Measurements from ENCODE around the gene C11orf24. TPM values are rescaled to one million over a fixed set of nuclear protein-coding genes. Genes with fewer than 3 reads are reported as not detected.
A peak's percentile ranks its signal among the peaks of the same experiment; 100 is the strongest.

Gene C11orf24
- total and polyA plus RNA-seq, 10 of the 15 experiments (the other 5 are each of a cell fraction or from before 2014, with no cell fraction given) = 4.3 to 104 (median 41.4) TPM

- BruUV-seq (replicated peaks) = TSS peak; percentile 93
- no peaks in the 10 kb centered on the region for H4K20me1 ChIP-seq (ENCODE audit: control insufficient read depth, insufficient read depth)
- H3K9me3 ChIP-seq (replicated peaks; ENCODE audit: control insufficient read depth, insufficient read depth, low read length) = peaks cover 7% of the 10 kb centered on the region; the same call in 2 of the 3 replicates
- intact Hi-C loops (cut with micrococcal nuclease; ENCODE audit: unreplicated experiment) = loop anchor here (1.0 kb wide), 1 partner anchor 10 kb away; no protein-coding TSS in a partner anchor
- H3K27ac ChIP-seq (ENCODE audit: control insufficient read depth, insufficient read depth) = peak overlapping the region; percentile 61
- no peaks in the 10 kb centered on the region for H3K27me3 ChIP-seq (replicated peaks in 1 of 2; ENCODE audit: control insufficient read depth in 2 of 2, insufficient read depth in 2 of 2, low read length in 1 of 2)
- ATAC-seq (peak; percentile 99), FAIRE-seq (peak; percentile 97), DNase-seq (ENCODE audit: low read depth, low spot score) (peak; percentile 92)
- CTCF ChIA-PET = interaction anchor here (0.6 to 3.2 kb wide), 6 partner anchors 9 to 73 kb away, joined by 3 to 17 read pairs (median 3); partner anchors contain the start of gene C11orf24
- peak overlapping the region; percentile 16 for H2AFZ ChIP-seq (ENCODE audit: control insufficient read depth, low read depth, low read length)
- H3K9ac ChIP-seq (ENCODE audit: control insufficient read depth, insufficient read depth, low read length) = peak overlapping the region; percentile 50
- RAD21 ChIA-PET (ENCODE audit: unreplicated experiment) = interaction anchor here (0.6 to 1.5 kb wide), 6 partner anchors 9 to 58 kb away, joined by 3 to 4 read pairs (median 3); no protein-coding TSS in a partner anchor
- SMC1A ChIA-PET (ENCODE audit: uncharacterized antibody, unreplicated experiment) = interaction anchor here (1.1 to 1.5 kb wide), 4 partner anchors 8 to 16 kb away, joined by 4 to 14 read pairs (median 6); partner anchors contain the start of gene C11orf24
- H3K4me3 ChIP-seq = peak overlapping the region; percentile 48; the same call in 1 of the 2 replicates
- WGBS (ENCODE audit: insufficient coverage, insufficient replicate concordance, low lambda C conversion rate, missing lambda C conversion rate) = 24% methylated on average over 15 of the region's 15 CpGs
- H3K79me2 ChIP-seq (ENCODE audit: control insufficient read depth, insufficient read depth, low read length) = no peaks in the 10 kb centered on the region
- H3K4me1 ChIP-seq (ENCODE audit: control insufficient read depth, insufficient read depth, low read length) = peaks cover 16% of the 10 kb centered on the region
- H3K4me2 ChIP-seq (ENCODE audit: control insufficient read depth, insufficient read depth) = peak overlapping the region; percentile 80
- POLR2A ChIA-PET = interaction anchor here (0.9 to 1.6 kb wide), 3 partner anchors 10 to 16 kb away, joined by 4 to 13 read pairs (median 6); partner anchors contain the start of gene C11orf24
- no peaks in the 10 kb centered on the region for H3K36me3 ChIP-seq (ENCODE audit: control insufficient read depth in 2 of 2, insufficient read depth in 2 of 2, low read length in 1 of 2)
- in situ Hi-C loops (cut with MboI) = no loop called here
- no peak for TF ChIP-seq SUZ12 (IDR thresholded peaks at IDR 0.05; ENCODE audit: unreplicated experiment)
- no peak for TF ChIP-seq MXI1 (IDR thresholded peaks at IDR 0.05; ENCODE audit: low read depth, low read length)
- TF ChIP-seq FOXM1 (IDR thresholded peaks at IDR 0.05; ENCODE audit: low read depth, low read length) = 0 out of 2 replicates have a peak, but pooled peaks have one; percentile 42
- 0 out of 2 replicates have a peak, but pooled peaks have one; percentile 42 for TF ChIP-seq GABPA (IDR thresholded peaks at IDR 0.05; ENCODE audit: low read depth)
- no peak for TF ChIP-seq TCF12 (IDR thresholded peaks at IDR 0.05; ENCODE audit: low read depth, low read length)
- TF ChIP-seq, protein P1, sequence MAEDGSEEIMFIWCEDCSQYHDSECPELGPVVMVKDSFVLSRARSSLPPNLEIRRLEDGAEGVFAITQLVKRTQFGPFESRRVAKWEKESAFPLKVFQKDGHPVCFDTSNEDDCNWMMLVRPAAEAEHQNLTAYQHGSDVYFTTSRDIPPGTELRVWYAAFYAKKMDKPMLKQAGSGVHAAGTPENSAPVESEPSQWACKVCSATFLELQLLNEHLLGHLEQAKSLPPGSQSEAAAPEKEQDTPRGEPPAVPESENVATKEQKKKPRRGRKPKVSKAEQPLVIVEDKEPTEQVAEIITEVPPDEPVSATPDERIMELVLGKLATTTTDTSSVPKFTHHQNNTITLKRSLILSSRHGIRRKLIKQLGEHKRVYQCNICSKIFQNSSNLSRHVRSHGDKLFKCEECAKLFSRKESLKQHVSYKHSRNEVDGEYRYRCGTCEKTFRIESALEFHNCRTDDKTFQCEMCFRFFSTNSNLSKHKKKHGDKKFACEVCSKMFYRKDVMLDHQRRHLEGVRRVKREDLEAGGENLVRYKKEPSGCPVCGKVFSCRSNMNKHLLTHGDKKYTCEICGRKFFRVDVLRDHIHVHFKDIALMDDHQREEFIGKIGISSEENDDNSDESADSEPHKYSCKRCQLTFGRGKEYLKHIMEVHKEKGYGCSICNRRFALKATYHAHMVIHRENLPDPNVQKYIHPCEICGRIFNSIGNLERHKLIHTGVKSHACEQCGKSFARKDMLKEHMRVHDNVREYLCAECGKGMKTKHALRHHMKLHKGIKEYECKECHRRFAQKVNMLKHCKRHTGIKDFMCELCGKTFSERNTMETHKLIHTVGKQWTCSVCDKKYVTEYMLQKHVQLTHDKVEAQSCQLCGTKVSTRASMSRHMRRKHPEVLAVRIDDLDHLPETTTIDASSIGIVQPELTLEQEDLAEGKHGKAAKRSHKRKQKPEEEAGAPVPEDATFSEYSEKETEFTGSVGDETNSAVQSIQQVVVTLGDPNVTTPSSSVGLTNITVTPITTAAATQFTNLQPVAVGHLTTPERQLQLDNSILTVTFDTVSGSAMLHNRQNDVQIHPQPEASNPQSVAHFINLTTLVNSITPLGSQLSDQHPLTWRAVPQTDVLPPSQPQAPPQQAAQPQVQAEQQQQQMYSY (CRISPR knock-in tag; IDR thresholded peaks at IDR 0.05) = 0 out of 2 replicates have a peak, but pooled peaks have one; percentile 42
- no peak for TF ChIP-seq BRCA1 (IDR thresholded peaks at IDR 0.05; ENCODE audit: low read depth, low read length)
- no peak for TF ChIP-seq RELA (IDR thresholded peaks at IDR 0.05; ENCODE audit: borderline replicate concordance, partially characterized antibody)
- TF ChIP-seq, protein P2, sequence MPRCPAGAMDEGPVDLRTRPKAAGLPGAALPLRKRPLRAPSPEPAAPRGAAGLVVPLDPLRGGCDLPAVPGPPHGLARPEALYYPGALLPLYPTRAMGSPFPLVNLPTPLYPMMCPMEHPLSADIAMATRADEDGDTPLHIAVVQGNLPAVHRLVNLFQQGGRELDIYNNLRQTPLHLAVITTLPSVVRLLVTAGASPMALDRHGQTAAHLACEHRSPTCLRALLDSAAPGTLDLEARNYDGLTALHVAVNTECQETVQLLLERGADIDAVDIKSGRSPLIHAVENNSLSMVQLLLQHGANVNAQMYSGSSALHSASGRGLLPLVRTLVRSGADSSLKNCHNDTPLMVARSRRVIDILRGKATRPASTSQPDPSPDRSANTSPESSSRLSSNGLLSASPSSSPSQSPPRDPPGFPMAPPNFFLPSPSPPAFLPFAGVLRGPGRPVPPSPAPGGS (IDR thresholded peaks at IDR 0.05; ENCODE audit: borderline replicate concordance, insufficient read depth, low read depth, low read length, poor library complexity, severe bottlenecking) = peak; percentile 33
- TF ChIP-seq ELK1 (IDR thresholded peaks at IDR 0.05; ENCODE audit: low read depth, low read length) = no peak
- peak; percentile 66; the same call in 1 of the 2 replicates for TF ChIP-seq CREM (IDR thresholded peaks at IDR 0.05; ENCODE audit: low read depth)
- no peak for TF ChIP-seq ZZZ3 (IDR thresholded peaks at IDR 0.05; ENCODE audit: control insufficient read depth, insufficient read length, low read depth)
- 0 out of 2 replicates have a peak, but pooled peaks have one; percentile 52 for TF ChIP-seq STAT3 (IDR thresholded peaks at IDR 0.05; ENCODE audit: low read depth, low read length)
- TF ChIP-seq, protein P3, sequence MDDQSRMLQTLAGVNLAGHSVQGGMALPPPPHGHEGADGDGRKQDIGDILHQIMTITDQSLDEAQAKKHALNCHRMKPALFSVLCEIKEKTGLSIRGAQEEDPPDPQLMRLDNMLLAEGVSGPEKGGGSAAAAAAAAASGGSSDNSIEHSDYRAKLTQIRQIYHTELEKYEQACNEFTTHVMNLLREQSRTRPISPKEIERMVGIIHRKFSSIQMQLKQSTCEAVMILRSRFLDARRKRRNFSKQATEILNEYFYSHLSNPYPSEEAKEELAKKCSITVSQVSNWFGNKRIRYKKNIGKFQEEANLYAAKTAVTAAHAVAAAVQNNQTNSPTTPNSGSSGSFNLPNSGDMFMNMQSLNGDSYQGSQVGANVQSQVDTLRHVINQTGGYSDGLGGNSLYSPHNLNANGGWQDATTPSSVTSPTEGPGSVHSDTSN (IDR thresholded peaks at IDR 0.05; ENCODE audit: insufficient replicate concordance, low read depth, low read length) = no peak
Measured at GRCh38 chr11:68282141-68282860, 10.5 kb upstream of the C11orf24 start.
